CD14-positive monocyte (primary cell): ENCODE results near the gene GDF2. TPM values are rescaled to one million over a fixed set of nuclear protein-coding genes. Genes with fewer than 3 reads are reported as not detected.

ENCODE experiments used
- DNase-seq, 3 donors: peaks; one replicate each; pipeline ENCODE4 v3.0.0-alpha.2; 2011 to 2022
- H2AFZ ChIP-seq: 2 replicates; pipeline ENCODE4 v1.6.0; 2012; ENCODE audit warnings: mild to moderate bottlenecking, low read depth, low read length, inconsistent platforms; ENCODE audit not compliant: insufficient read depth, poor library complexity, severe bottlenecking
- H3K27ac ChIP-seq, 2 donors: 1 replicate in 1 of 2; 2 replicates in 1 of 2; pipeline ENCODE4 v1.5.1; 2012 to 2013; ENCODE audit warnings: low read length in 2 of 2, control low read depth in 1 of 2, inconsistent platforms in 1 of 2, low read depth in 1 of 2, mild to moderate bottlenecking in 1 of 2
- H3K27me3 ChIP-seq, 2 donors: one replicate each; pipeline versions ENCODE4 v1.6.0 to v1.6.1; 2011 to 2013; ENCODE audit warnings: low read length in 2 of 2; ENCODE audit not compliant: control insufficient read depth in 2 of 2, insufficient read depth in 2 of 2
- H3K36me3 ChIP-seq, 2 donors: replicated peaks in 1 of 2; 1 replicate in 1 of 2; 2 replicates in 1 of 2; pipeline versions ENCODE4 v1.5.1 to v1.6.1; 2012 to 2013; ENCODE audit warnings: low read length in 2 of 2, control low read depth in 1 of 2, inconsistent platforms in 1 of 2, mild to moderate bottlenecking in 1 of 2; ENCODE audit not compliant: insufficient read depth in 2 of 2, control insufficient read depth in 1 of 2
- H3K4me1 ChIP-seq, 2 donors: 1 replicate in 1 of 2; 2 replicates in 1 of 2; pipeline versions ENCODE4 v1.5.1 to v1.6.1; 2012 to 2013; ENCODE audit warnings: low read length in 2 of 2, control low read depth in 1 of 2, inconsistent platforms in 1 of 2, mild to moderate bottlenecking in 1 of 2, moderate library complexity in 1 of 2; ENCODE audit not compliant: insufficient read depth in 2 of 2, control insufficient read depth in 1 of 2
- H3K4me2 ChIP-seq: replicated peaks from 2 replicates; pipeline ENCODE3; 2012; ENCODE audit warnings: low read length, moderate library complexity, mild to moderate bottlenecking; ENCODE audit not compliant: poor library complexity, severe bottlenecking; ENCODE audit errors: extremely low read depth
- H3K4me3 ChIP-seq, 3 experiments: fragments of 200-600 bp in 1 of 3; sonication (generic) in 1 of 3; replicated peaks in 1 of 3; 1 replicate in 2 of 3; 2 replicates in 1 of 3; pipeline ENCODE4 v1.5.1; 2011 to 2013; ENCODE audit warnings: low read length in 3 of 3, mild to moderate bottlenecking in 3 of 3, control low read depth in 2 of 3, low read depth in 2 of 3, inconsistent platforms in 1 of 3, moderate library complexity in 1 of 3
- H3K79me2 ChIP-seq: 2 replicates; pipeline ENCODE4 v1.6.0; 2012; ENCODE audit warnings: mild to moderate bottlenecking, control low read depth, inconsistent platforms, low read length, moderate library complexity; ENCODE audit not compliant: insufficient read depth
- H3K9ac ChIP-seq: 2 replicates; pipeline ENCODE4 v1.6.0; 2017; ENCODE audit warnings: low read length, mild to moderate bottlenecking; ENCODE audit not compliant: insufficient read depth, poor library complexity, severe bottlenecking
- H3K9me3 ChIP-seq, 2 donors: replicated peaks in 1 of 2; 1 replicate in 1 of 2; 2 replicates in 1 of 2; pipeline versions ENCODE4 v1.5.1 to v1.6.1; 2012 to 2013; ENCODE audit warnings: low read length in 2 of 2, control low read depth in 1 of 2; ENCODE audit not compliant: control insufficient read depth in 1 of 2, insufficient read depth in 1 of 2
- H4K20me1 ChIP-seq: 2 replicates; pipeline ENCODE4 v1.6.0; 2012; ENCODE audit warnings: mild to moderate bottlenecking, low read length, control low read depth, moderate library complexity; ENCODE audit not compliant: insufficient read depth
- H3K27ac Mint-ChIP-seq, 7 donors: one replicate each; pipeline ENCODE4 v1.8.0; 2020; ENCODE audit warnings: mild to moderate bottlenecking in 7 of 7, mixed read lengths in 7 of 7, moderate library complexity in 6 of 7, inconsistent platforms in 2 of 7
- H3K27me3 Mint-ChIP-seq, 3 donors: one replicate each; pipeline ENCODE4 v1.8.0; 2021 to 2022; ENCODE audit warnings: low read depth in 3 of 3, mild to moderate bottlenecking in 3 of 3, mixed read lengths in 3 of 3, moderate library complexity in 3 of 3, inconsistent platforms in 1 of 3
- H3K36me3 Mint-ChIP-seq, 2 donors: one replicate each; pipeline ENCODE4 v1.8.0; 2020; ENCODE audit warnings: mixed read lengths in 2 of 2, inconsistent platforms in 1 of 2, mild to moderate bottlenecking in 1 of 2
- H3K4me1 Mint-ChIP-seq: one replicate; pipeline ENCODE4 v1.8.0; 2020; ENCODE audit warnings: mild to moderate bottlenecking, mixed read lengths
- H3K4me3 Mint-ChIP-seq, 2 donors: one replicate each; pipeline ENCODE4 v1.8.0; 2020; ENCODE audit warnings: mild to moderate bottlenecking in 2 of 2, mixed read lengths in 2 of 2, moderate library complexity in 1 of 2
- H3K9me3 Mint-ChIP-seq, 7 donors: one replicate each; pipeline ENCODE4 v1.8.0; 2020 to 2022; ENCODE audit warnings: mixed read lengths in 7 of 7, mild to moderate bottlenecking in 6 of 7, moderate library complexity in 6 of 7, inconsistent platforms in 2 of 7
- WGBS: methylation state at CpG from one replicate; pipeline ENCODE4 v1.1.5; 2013; ENCODE audit warnings: missing lambda C conversion rate; ENCODE audit not compliant: insufficient coverage; 5-methylcytosine and 5-hydroxymethylcytosine counted together
- intact Hi-C, 2 donors: fragments of 100-400 bp; cut with micrococcal nuclease; formaldehyde crosslinking; loops; one replicate each; pipeline versions ENCODE4 v1.15.0 to v1.15.1; 2023
- polyA plus RNA-seq, 3 donors: library from polyadenylated mRNA; depleted of rRNA in 1 of 3; unstranded in 2 of 3; stranded (reverse) in 1 of 3; fragments of 300-500 nt in 2 of 3; fragments of >200 nt in 1 of 3; fragmentation: Illumina TruSeq in 2 of 3; gene quantifications; 1 replicate in 2 of 3; 2 replicates in 1 of 3; pipeline ENCODE4 v1.2.3, GENCODE V29; 2012 to 2021
- TF ChIP-seq, protein P1 (sequence below): fragments of 200-600 bp; IDR thresholded peaks from one replicate; pipeline ENCODE4 v1.8.0; 2022; ENCODE audit warnings: antibody characterized with exemption, mild to moderate bottlenecking

The GDF2 gene
- polyA plus RNA-seq, 3 donors: not detected

- Mint-ChIP-seq H3K36me3 (no peaks in the 10 kb centered on the region), H3K9me3 (no peaks in the 10 kb centered on the region), H3K27ac (no peak overlapping the region), H3K4me3 (no peak overlapping the region), H3K27me3 (peaks cover 5 to 15% (median 10%) of the 10 kb centered on the region in 3 donors), H3K4me1 (peaks cover 6% of the 10 kb centered on the region)
- no peak overlapping the region for H3K9ac ChIP-seq
- no peak overlapping the region for H3K4me2 ChIP-seq
- H3K9me3 ChIP-seq: no peaks in the 10 kb centered on the region
- TF ChIP-seq, protein P1, sequence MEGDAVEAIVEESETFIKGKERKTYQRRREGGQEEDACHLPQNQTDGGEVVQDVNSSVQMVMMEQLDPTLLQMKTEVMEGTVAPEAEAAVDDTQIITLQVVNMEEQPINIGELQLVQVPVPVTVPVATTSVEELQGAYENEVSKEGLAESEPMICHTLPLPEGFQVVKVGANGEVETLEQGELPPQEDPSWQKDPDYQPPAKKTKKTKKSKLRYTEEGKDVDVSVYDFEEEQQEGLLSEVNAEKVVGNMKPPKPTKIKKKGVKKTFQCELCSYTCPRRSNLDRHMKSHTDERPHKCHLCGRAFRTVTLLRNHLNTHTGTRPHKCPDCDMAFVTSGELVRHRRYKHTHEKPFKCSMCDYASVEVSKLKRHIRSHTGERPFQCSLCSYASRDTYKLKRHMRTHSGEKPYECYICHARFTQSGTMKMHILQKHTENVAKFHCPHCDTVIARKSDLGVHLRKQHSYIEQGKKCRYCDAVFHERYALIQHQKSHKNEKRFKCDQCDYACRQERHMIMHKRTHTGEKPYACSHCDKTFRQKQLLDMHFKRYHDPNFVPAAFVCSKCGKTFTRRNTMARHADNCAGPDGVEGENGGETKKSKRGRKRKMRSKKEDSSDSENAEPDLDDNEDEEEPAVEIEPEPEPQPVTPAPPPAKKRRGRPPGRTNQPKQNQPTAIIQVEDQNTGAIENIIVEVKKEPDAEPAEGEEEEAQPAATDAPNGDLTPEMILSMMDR: peak; percentile 93
- H3K27me3 ChIP-seq: no peaks in the 10 kb centered on the region
- H3K4me1 ChIP-seq: no peaks in the 10 kb centered on the region
- 15% methylated on average over 18 of the region's 20 CpGs for WGBS
- no peak overlapping the region for H2AFZ ChIP-seq
- no peaks in the 10 kb centered on the region for H3K36me3 ChIP-seq
- H4K20me1 ChIP-seq: no peaks in the 10 kb centered on the region
- no peak overlapping the region for H3K27ac ChIP-seq
- H3K4me3 ChIP-seq: no peak overlapping the region
- intact Hi-C loops: loop anchor here (1.0 to 2.0 kb wide), 2 partner anchors 263 to 265 kb away; no protein-coding TSS in a partner anchor
- H3K79me2 ChIP-seq: no peaks in the 10 kb centered on the region
- DNase-seq: peak; percentile 67 to 84 (median 76)
These were observed 10.2 kb upstream of the GDF2 start for GRCh38 chr10:47311932-47312662.

GRCh38 chr10:47312663-47312995 lies 9.6 kb upstream of the GDF2 start:
- H3K36me3 Mint-ChIP-seq: no peaks in the 10 kb centered on the region
- Histone ChIP-seq H4K20me1 (no peaks in the 10 kb centered on the region), H3K79me2 (no peaks in the 10 kb centered on the region), H3K4me3 (no peak overlapping the region), H2AFZ (no peak overlapping the region), H3K36me3 (no peaks in the 10 kb centered on the region), H3K4me2 (no peak overlapping the region), H3K9me3 (no peaks in the 10 kb centered on the region), H3K27ac (no peak overlapping the region), H3K27me3 (no peaks in the 10 kb centered on the region), H3K9ac (no peak overlapping the region), H3K4me1 (no peaks in the 10 kb centered on the region)
- DNase-seq: no peak
- no peaks in the 10 kb centered on the region for H3K9me3 Mint-ChIP-seq
- intact Hi-C loops: loop anchor here in 1 of 2 donors (1.0 kb wide), 1 partner anchor 265 kb away; no protein-coding TSS in a partner anchor
- 87% methylated on average over 7 of the region's 7 CpGs for WGBS
- H3K4me1 Mint-ChIP-seq: peaks cover 6% of the 10 kb centered on the region
- TF ChIP-seq, protein P1: no peak
- peaks cover 7 to 15% (median 9%) of the 10 kb centered on the region in 3 donors for H3K27me3 Mint-ChIP-seq
- H3K27ac Mint-ChIP-seq: no peak overlapping the region
- no peak overlapping the region for H3K4me3 Mint-ChIP-seq
